ENCODE data around the gene COPS6. TPM values are rescaled to one million over a fixed set of nuclear protein-coding genes. Genes with fewer than 3 reads are reported as not detected.
A peak's percentile ranks its signal among the peaks of the same experiment; 100 is the strongest.

COPS6 gene
- total RNA-seq, 4 donors from 2014 or later = 32.5 to 71.5 (median 39.9) TPM

DNA sequence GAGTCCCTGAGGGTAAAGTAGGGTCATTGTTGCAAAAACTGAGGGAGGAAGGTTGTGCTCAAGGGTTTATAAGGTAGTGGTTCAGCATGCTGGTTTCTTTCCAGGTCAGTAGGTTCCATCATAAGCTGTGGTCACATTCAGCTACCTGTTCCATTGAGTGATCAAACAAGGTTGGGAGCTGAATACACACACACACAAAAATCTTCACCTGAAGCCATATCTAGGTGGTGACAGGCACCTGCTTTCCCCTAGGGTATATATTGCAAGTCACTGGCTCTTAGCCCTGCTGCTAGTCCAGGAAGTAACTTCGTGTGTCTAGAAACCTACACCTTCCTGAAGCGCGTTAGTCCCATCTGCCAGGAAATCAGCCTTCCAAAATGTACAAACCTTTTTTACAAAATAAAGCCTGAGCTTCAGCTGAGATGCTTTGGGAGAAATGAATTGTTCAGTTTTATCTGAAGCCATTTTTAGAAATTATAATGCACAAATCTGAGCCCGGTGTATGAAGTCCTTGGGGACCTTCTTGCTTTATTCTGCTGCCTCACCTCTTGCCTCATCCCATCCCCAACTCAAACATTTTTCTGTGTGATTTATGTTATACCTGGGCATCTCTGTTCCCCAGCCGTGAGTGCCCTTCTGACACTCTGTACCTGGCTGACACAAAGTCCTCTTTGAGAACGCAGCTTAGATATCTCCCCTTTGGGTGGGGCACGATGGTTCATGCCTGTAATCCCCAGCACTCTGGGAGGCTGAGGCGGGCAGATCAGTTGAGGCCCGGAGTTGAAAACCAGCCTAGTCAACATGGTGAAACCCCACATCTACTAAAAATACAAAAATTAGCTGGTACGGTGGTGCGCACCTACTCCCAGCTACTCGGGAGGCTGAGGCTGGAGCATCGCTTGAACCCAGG, 49.3 kb downstream of the COPS6 start:
- Histone ChIP-seq H3K36me3 (no peaks in the 10 kb centered on the region), H3K4me3 (replicated peaks in 1 of 3) (no peak overlapping the region), H3K27ac (no peak overlapping the region), H3K4me1 (peaks cover 0 to 7% of the 10 kb centered on the region in 2 donors), H3K27me3 (no peaks in the 10 kb centered on the region), H3K9me3 (no peaks in the 10 kb centered on the region)
- TF ChIP-seq POLR2A (IDR thresholded peaks at IDR 0.05) = no peak
- TF ChIP-seq, protein P1, sequence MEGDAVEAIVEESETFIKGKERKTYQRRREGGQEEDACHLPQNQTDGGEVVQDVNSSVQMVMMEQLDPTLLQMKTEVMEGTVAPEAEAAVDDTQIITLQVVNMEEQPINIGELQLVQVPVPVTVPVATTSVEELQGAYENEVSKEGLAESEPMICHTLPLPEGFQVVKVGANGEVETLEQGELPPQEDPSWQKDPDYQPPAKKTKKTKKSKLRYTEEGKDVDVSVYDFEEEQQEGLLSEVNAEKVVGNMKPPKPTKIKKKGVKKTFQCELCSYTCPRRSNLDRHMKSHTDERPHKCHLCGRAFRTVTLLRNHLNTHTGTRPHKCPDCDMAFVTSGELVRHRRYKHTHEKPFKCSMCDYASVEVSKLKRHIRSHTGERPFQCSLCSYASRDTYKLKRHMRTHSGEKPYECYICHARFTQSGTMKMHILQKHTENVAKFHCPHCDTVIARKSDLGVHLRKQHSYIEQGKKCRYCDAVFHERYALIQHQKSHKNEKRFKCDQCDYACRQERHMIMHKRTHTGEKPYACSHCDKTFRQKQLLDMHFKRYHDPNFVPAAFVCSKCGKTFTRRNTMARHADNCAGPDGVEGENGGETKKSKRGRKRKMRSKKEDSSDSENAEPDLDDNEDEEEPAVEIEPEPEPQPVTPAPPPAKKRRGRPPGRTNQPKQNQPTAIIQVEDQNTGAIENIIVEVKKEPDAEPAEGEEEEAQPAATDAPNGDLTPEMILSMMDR (IDR thresholded peaks at IDR 0.05) = no peak
- 73 to 77% methylated on average over 13 of the region's 13 CpGs for WGBS, 2 donors
- no peak for DNase-seq
- intact Hi-C loops (cut with DNase I) = no loop called here

DNA sequence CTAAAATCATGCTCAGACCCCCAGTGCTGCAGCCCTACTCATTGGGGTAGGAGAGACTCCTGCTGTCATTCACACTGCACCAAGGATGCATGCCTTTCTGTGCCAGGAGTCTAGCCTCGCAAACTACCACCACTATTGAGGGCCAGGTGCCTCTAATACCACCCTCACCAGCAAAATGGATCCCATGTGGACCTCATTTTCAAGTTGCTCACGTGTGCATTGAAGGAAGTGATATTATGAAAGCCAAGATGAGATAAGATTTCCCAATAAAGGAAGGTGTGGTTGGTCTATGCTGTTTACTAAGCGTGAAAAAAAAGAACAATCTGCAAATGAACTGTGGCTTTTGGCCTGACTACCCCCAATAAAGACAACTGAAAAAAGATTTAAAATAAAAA, 52.8 kb downstream of the COPS6 start:
- Histone ChIP-seq H3K4me3 (replicated peaks in 1 of 3) (no peak overlapping the region), H3K27me3 (no peaks in the 10 kb centered on the region), H3K4me1 (peaks cover 0 to 7% of the 10 kb centered on the region in 2 donors), H3K9me3 (no peaks in the 10 kb centered on the region), H3K36me3 (no peaks in the 10 kb centered on the region), H3K27ac (no peak overlapping the region)
- TF ChIP-seq, protein P1 (IDR thresholded peaks at IDR 0.05) = no peak
- no peak for TF ChIP-seq POLR2A (IDR thresholded peaks at IDR 0.05)
- WGBS, 2 donors = 70 to 84% methylated on average over 3 of the region's 3 CpGs
- intact Hi-C loops (cut with DNase I) = no loop called here
- no peak for DNase-seq

MicroRNA genes within 50 kb of the gene (microRNA counts, 767-probe panel; counts per million panel counts)
- microRNA hsa-miR-106b-5p (3,434 to 5,993 counts per million in 2 donors), microRNA hsa-miR-25-3p (3,454 to 6,365 counts per million in 2 donors), microRNA hsa-miR-93-5p (3,337 to 6,129 counts per million in 2 donors)

Small RNA genes within 50 kb of the gene (microRNA-seq; reads per million reads assigned to microRNA genes)
- gene MIR106B (960 reads per million, percentile 80 among the genes with 10 or more reads in this experiment), gene MIR25 (272 reads per million, percentile 64 among the genes with 10 or more reads in this experiment), gene MIR93 (1,668 reads per million, percentile 86 among the genes with 10 or more reads in this experiment)

Small RNA genes within 50 kb of the gene (small RNA-seq; reads per million reads assigned to genes)
- gene MIR106B = 6.5 reads per million, percentile 89 among the genes with 10 or more reads in this experiment
- gene MIR25 = 163 reads per million, percentile 97 among the genes with 10 or more reads in this experiment
- 14.5 reads per million, percentile 93 among the genes with 10 or more reads in this experiment for gene MIR93

Other genes starting within 250 kb of the COPS6 start
- gene OR2AE1, start 211.9 kb upstream of the COPS6 start, total RNA-seq = 1 to 10 TPM in 1 of 4 donors, under 1 TPM in 1, not detected in 2; 0.45 to 1.2 TPM
- 10 to 100 TPM; 39.7 to 78.1 (median 59.3) TPM for gene TRIM4, start 169.4 kb upstream of the COPS6 start, total RNA-seq
- not detected for gene GJC3, start 159.3 kb upstream of the COPS6 start, total RNA-seq
- 1 to 10 TPM in 3 of 4 donors, not detected in 1; 1.6 to 3.5 (median 3.1) TPM for gene AZGP1, start 112.9 kb upstream of the COPS6 start, total RNA-seq
- 10 to 100 TPM; 34.0 to 41.4 (median 35.3) TPM for gene ZKSCAN1, start 73.4 kb upstream of the COPS6 start, total RNA-seq
- 10 to 100 TPM; 14.0 to 23.8 (median 19.2) TPM for gene ZSCAN21, start 39.2 kb upstream of the COPS6 start, total RNA-seq
- gene ZNF3, start 7.2 kb upstream of the COPS6 start, total RNA-seq = 10 to 100 TPM; 31.4 to 42.3 (median 36.1) TPM
- 10 to 100 TPM; 16.6 to 51.3 (median 26.5) TPM for gene MCM7, start 12.4 kb downstream of the COPS6 start, total RNA-seq
- gene AP4M1, start 12.7 kb downstream of the COPS6 start, total RNA-seq = 10 to 100 TPM in 3 of 4 donors, 1 to 10 TPM in 1; 9.1 to 26.6 (median 19.4) TPM
- gene TAF6, start 30.4 kb downstream of the COPS6 start, total RNA-seq = 100 to 1,000 TPM in 1 of 4 donors, 10 to 100 TPM in 3; 50.3 to 104 (median 85.2) TPM
- gene CNPY4, start 30.7 kb downstream of the COPS6 start, total RNA-seq = 10 to 100 TPM in 3 of 4 donors, 1 to 10 TPM in 1; 4.1 to 14.5 (median 13.1) TPM
- 10 to 100 TPM in 1 of 4 donors, 1 to 10 TPM in 3; 3.0 to 12.5 (median 6.1) TPM for gene MBLAC1, start 38.0 kb downstream of the COPS6 start, total RNA-seq
- 100 to 1,000 TPM in 3 of 4 donors, 10 to 100 TPM in 1; 69.7 to 264 (median 204) TPM for gene LAMTOR4, start 59.9 kb downstream of the COPS6 start, total RNA-seq
- 10 to 100 TPM; 11.1 to 21.1 (median 11.8) TPM for gene TRAPPC14, start 69.8 kb downstream of the COPS6 start, total RNA-seq
- 1 to 10 TPM in 2 of 4 donors, under 1 TPM in 2; 0.67 to 1.7 (median 1.1) TPM for gene GAL3ST4, start 79.6 kb downstream of the COPS6 start, total RNA-seq
- gene GPC2, start 88.4 kb downstream of the COPS6 start, total RNA-seq = 1 to 10 TPM in 1 of 4 donors, not detected in 3; 1.3 TPM
- gene STAG3, start 88.9 kb downstream of the COPS6 start, total RNA-seq = 1 to 10 TPM in 2 of 4 donors, under 1 TPM in 1, not detected in 1; 0.34 to 2.7 (median 1.5) TPM
- 1 to 10 TPM in 1 of 4 donors, under 1 TPM in 1, not detected in 2; 0.42 to 2.6 TPM for gene PVRIG, start 131.0 kb downstream of the COPS6 start, total RNA-seq
- gene SPDYE3, start 218.7 kb downstream of the COPS6 start, total RNA-seq = not detected

Measured in thyroid gland (tissue), 4 donors.